ENCODE results near the gene KIF26B. TPM values are rescaled to one million over a fixed set of nuclear protein-coding genes. Genes with fewer than 3 reads are reported as not detected.
A peak's percentile ranks its signal among the peaks of the same experiment; 100 is the strongest.

Gene KIF26B
- polyA plus RNA-seq, 1 donor from 2014 or later = 6.3 TPM

DNA sequence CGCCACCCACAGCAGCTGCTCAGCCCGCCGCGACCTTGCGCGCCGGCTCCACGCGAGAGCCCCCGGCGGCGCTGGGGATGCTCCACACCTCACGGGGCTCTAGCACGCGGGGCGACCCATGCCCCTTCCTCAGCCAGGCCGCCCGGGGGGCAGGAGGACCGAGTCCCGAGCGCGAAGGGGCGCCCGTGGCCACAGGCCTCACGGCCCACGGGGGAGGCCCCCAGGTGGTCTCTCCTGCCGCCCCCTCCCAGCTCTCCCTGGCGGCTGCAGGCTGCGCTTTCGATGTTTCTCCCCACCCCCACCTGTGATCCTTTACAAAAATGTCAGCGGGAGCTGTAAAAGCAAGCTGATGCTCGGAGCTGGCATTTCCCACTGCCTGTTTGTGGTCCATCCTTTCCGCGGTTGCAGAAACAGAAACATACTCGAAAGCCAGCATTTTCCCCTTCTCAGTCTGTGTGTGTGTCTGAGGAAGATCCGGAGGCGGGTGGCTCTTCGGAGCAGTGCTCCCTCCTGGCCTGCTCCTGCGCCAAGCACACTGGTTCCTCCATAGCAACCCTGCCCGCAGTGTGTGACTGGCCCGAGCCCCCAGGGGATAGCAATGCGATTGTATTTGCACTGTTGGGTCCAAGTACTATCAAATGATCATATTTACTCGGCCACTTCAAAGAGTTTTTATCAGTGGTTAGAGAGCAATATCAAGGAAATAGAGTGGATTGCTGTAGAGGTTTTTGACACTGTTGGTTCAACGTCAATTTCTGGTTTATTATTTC, 2.1 kb downstream of the KIF26B start:
- H3K4me2 ChIP-seq (ENCODE audit: low read length) = peak overlapping the region; percentile 74
- H3K36me3 ChIP-seq (ENCODE audit: insufficient read depth, low read length) = no peaks in the 10 kb centered on the region
- peak overlapping the region; percentile 62 for H3K27ac ChIP-seq (ENCODE audit: low read length)
- peak overlapping the region; percentile 49 for H2AFZ ChIP-seq (ENCODE audit: low read depth, low read length)
- H3K27me3 ChIP-seq (ENCODE audit: insufficient read depth, low read depth, low read length) = peaks cover 23% of the 10 kb centered on the region
- no peaks in the 10 kb centered on the region for H3K9me2 ChIP-seq (ENCODE audit: insufficient read depth, low read length)
- peak; percentile 60 for TF ChIP-seq MXI1 (conservative IDR thresholded peaks at IDR 0.05; ENCODE audit: poor library complexity, severe bottlenecking)
- TF ChIP-seq EZH2 (IDR thresholded peaks at IDR 0.05; ENCODE audit: borderline replicate concordance, insufficient read depth, low read length, poor library complexity, severe bottlenecking) = no peak
- peak; percentile 49 for TF ChIP-seq RAD21 (conservative IDR thresholded peaks at IDR 0.05)
- TF ChIP-seq, protein P1, sequence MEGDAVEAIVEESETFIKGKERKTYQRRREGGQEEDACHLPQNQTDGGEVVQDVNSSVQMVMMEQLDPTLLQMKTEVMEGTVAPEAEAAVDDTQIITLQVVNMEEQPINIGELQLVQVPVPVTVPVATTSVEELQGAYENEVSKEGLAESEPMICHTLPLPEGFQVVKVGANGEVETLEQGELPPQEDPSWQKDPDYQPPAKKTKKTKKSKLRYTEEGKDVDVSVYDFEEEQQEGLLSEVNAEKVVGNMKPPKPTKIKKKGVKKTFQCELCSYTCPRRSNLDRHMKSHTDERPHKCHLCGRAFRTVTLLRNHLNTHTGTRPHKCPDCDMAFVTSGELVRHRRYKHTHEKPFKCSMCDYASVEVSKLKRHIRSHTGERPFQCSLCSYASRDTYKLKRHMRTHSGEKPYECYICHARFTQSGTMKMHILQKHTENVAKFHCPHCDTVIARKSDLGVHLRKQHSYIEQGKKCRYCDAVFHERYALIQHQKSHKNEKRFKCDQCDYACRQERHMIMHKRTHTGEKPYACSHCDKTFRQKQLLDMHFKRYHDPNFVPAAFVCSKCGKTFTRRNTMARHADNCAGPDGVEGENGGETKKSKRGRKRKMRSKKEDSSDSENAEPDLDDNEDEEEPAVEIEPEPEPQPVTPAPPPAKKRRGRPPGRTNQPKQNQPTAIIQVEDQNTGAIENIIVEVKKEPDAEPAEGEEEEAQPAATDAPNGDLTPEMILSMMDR (IDR thresholded peaks at IDR 0.05; ENCODE audit: poor library complexity, severe bottlenecking) = peak; percentile 54
- no peak for TF ChIP-seq TAF1 (IDR thresholded peaks at IDR 0.05; ENCODE audit: low read depth)
- TF ChIP-seq, protein P2, sequence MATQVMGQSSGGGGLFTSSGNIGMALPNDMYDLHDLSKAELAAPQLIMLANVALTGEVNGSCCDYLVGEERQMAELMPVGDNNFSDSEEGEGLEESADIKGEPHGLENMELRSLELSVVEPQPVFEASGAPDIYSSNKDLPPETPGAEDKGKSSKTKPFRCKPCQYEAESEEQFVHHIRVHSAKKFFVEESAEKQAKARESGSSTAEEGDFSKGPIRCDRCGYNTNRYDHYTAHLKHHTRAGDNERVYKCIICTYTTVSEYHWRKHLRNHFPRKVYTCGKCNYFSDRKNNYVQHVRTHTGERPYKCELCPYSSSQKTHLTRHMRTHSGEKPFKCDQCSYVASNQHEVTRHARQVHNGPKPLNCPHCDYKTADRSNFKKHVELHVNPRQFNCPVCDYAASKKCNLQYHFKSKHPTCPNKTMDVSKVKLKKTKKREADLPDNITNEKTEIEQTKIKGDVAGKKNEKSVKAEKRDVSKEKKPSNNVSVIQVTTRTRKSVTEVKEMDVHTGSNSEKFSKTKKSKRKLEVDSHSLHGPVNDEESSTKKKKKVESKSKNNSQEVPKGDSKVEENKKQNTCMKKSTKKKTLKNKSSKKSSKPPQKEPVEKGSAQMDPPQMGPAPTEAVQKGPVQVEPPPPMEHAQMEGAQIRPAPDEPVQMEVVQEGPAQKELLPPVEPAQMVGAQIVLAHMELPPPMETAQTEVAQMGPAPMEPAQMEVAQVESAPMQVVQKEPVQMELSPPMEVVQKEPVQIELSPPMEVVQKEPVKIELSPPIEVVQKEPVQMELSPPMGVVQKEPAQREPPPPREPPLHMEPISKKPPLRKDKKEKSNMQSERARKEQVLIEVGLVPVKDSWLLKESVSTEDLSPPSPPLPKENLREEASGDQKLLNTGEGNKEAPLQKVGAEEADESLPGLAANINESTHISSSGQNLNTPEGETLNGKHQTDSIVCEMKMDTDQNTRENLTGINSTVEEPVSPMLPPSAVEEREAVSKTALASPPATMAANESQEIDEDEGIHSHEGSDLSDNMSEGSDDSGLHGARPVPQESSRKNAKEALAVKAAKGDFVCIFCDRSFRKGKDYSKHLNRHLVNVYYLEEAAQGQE (IDR thresholded peaks at IDR 0.05; ENCODE audit: borderline replicate concordance) = no peak
- TF ChIP-seq EP300 (conservative IDR thresholded peaks at IDR 0.05; ENCODE audit: poor library complexity, severe bottlenecking) = no peak
- peak; percentile 29 for TF ChIP-seq POLR2AphosphoS5 (IDR thresholded peaks at IDR 0.05)
- peak; percentile 72 for TF ChIP-seq SMC3 (conservative IDR thresholded peaks at IDR 0.05; ENCODE audit: poor library complexity)
- H3K9me3 ChIP-seq (ENCODE audit: low read length) = no peaks in the 10 kb centered on the region
- peaks cover 32% of the 10 kb centered on the region for H3K79me2 ChIP-seq (replicated peaks; ENCODE audit: insufficient read depth, low read length)
- no peaks in the 10 kb centered on the region for H4K20me1 ChIP-seq (ENCODE audit: insufficient read depth)
- peak overlapping the region; percentile 75 for H3K9ac ChIP-seq (ENCODE audit: low read length)
- peaks cover 3% of the 10 kb centered on the region for H3F3A ChIP-seq (ENCODE audit: insufficient read depth, low read length, poor library complexity, severe bottlenecking)
- H3K4me3 ChIP-seq (ENCODE audit: low read length) = peak overlapping the region; percentile 91

DNA sequence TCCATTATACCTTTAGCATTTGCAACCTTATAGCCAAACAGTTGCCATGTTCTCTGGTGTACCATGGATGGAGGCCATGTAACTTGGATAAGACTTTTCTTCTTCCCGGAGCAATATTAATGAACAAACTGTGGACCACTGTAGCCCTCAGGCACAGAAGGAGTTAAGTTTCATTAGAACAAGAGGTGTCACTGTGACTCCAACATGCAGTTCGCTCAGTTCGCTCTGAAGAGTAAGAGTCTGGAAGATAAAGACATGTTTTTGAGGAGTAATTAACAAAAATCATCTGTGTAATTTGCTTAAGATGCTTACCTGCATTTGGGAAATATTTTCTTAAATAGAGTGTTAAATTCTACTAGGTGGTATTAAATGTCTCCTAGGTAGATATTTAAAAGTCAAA, 4.1 kb downstream of the KIF26B start:
- Histone ChIP-seq H3K9me3 (ENCODE audit: low read length) (no peaks in the 10 kb centered on the region), H3K9me2 (ENCODE audit: insufficient read depth, low read length) (no peaks in the 10 kb centered on the region), H3K27me3 (ENCODE audit: insufficient read depth, low read depth, low read length) (peaks cover 16% of the 10 kb centered on the region), H3K4me3 (ENCODE audit: low read length) (peak overlapping the region; percentile 91), H3K4me2 (ENCODE audit: low read length) (no peak overlapping the region), H3F3A (ENCODE audit: insufficient read depth, low read length, poor library complexity, severe bottlenecking) (peaks cover 3% of the 10 kb centered on the region), H3K36me3 (ENCODE audit: insufficient read depth, low read length) (no peaks in the 10 kb centered on the region), H4K20me1 (ENCODE audit: insufficient read depth) (no peaks in the 10 kb centered on the region), H3K27ac (ENCODE audit: low read length) (no peak overlapping the region), H3K79me2 (replicated peaks; ENCODE audit: insufficient read depth, low read length) (peaks cover 32% of the 10 kb centered on the region), H3K9ac (ENCODE audit: low read length) (no peak overlapping the region), H2AFZ (ENCODE audit: low read depth, low read length) (no peak overlapping the region)
- no peak for TF ChIP-seq POLR2AphosphoS5 (IDR thresholded peaks at IDR 0.05)
- TF ChIP-seq RAD21 (conservative IDR thresholded peaks at IDR 0.05) = no peak
- TF ChIP-seq, protein P2 (IDR thresholded peaks at IDR 0.05; ENCODE audit: borderline replicate concordance) = no peak
- TF ChIP-seq MXI1 (conservative IDR thresholded peaks at IDR 0.05; ENCODE audit: poor library complexity, severe bottlenecking) = no peak
- TF ChIP-seq, protein P1 (IDR thresholded peaks at IDR 0.05; ENCODE audit: poor library complexity, severe bottlenecking) = no peak
- TF ChIP-seq EZH2 (IDR thresholded peaks at IDR 0.05; ENCODE audit: borderline replicate concordance, insufficient read depth, low read length, poor library complexity, severe bottlenecking) = no peak
- TF ChIP-seq SMC3 (conservative IDR thresholded peaks at IDR 0.05; ENCODE audit: poor library complexity) = no peak
- TF ChIP-seq EP300 (conservative IDR thresholded peaks at IDR 0.05; ENCODE audit: poor library complexity, severe bottlenecking) = no peak
- TF ChIP-seq TAF1 (IDR thresholded peaks at IDR 0.05; ENCODE audit: low read depth) = no peak

All from neural cell (in vitro differentiated cells).